GM12865 (cell line): ENCODE data around the gene THSD4.

Experiments used
- DNase-seq: peaks from one replicate; pipeline ENCODE4 v3.0.0; 2010; ENCODE audit warnings: low read depth
- H3K4me3 ChIP-seq: 2 replicates; pipeline ENCODE4 v1.5.1; 2011; ENCODE audit warnings: mild to moderate bottlenecking, low read depth, low read length, control low read depth
- CTCF ChIP-seq: IDR thresholded peaks from 2 replicates; pipeline ENCODE4 v1.5.1; 2011; ENCODE audit warnings: low read length, control low read depth, low read depth, inconsistent platforms; ENCODE audit not compliant: insufficient read depth; ENCODE audit errors: missing control alignments

The THSD4 gene

GRCh38 chr15:71822890-71823630 is 707.8 kb downstream of the THSD4 start:
- no peak for TF ChIP-seq CTCF
- DNase-seq = no peak
- H3K4me3 ChIP-seq = no peak overlapping the region

GRCh38 chr15:71823801-71824200 is 708.5 kb downstream of the THSD4 start:
- no peak for TF ChIP-seq CTCF
- H3K4me3 ChIP-seq = no peak overlapping the region
- no peak for DNase-seq

DNA sequence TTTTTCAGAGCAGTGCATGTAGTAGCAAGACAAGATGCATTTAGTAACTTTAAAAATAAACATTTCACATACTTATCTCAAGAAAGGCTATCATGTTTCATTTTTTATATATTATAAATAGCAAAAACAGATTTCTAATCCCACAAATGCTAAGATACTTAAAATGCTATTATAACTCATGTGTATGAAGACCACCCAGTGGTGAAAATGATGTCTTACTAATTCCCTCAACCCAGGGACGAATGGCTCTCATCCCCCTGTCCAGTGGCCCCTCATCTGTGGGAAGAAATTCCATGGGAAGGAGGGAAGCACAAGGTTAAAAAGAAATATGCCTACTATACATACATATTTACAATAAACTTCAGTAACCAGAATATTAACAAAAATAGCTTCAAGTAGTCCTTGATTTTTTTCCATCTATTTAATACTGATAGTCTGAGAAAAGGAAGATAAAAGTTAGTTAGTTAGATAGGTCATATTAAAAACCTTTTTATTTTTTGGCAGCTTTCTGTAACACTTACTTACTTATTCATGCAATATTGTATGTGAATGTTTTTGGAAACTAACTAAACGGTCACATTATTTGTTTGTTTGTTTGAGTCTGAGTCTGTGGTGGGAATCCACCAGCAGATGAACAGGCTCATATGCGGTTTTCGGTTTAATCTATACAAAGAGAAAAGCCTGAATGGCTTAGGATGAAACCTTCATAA is 709.9 kb downstream of the THSD4 start:
- H3K4me3 ChIP-seq = no peak overlapping the region
- TF ChIP-seq CTCF = no peak
- DNase-seq = no peak

DNA sequence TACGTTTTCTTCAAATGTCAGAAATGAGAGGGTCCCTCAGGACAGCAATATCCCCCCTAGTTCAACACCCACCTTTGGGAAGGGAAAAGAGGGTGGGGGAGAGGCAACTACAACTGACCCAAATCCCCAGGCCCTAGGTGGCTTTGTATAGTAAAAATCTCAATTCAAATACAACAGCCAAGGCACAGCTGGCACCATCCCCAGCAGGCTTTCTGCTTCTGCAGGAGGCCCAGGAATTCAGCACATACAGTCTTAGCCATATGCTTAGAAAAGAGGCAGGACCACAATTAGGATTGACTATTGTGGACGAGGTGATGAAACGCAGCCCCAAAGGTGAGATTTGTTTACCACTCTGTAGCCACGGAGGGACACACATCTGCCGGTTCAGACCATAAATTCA is 710.9 kb downstream of the THSD4 start:
- no peak for TF ChIP-seq CTCF
- no peak overlapping the region for H3K4me3 ChIP-seq

DNA sequence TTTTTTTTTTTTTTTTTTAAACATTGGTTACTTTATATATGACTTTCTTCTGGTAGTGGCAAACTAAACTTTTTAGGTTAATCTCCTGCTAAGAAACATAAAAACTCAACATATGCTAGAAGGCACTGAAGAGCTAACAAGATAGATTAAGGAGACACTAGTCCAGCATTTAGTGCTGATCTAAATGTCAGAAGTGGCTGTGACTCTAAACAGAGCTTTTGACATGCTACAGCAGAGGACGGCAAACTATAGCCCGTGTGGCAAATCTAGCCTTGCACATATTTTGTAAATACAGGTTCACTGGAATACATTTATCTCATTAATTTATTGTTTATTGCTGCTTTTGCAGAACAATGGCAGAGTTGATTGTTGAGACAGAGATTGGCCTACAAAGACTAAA is 715.7 kb downstream of the THSD4 start:
- H3K4me3 ChIP-seq = no peak overlapping the region
- no peak for DNase-seq
- no peak for TF ChIP-seq CTCF

More for the DNA sequence above, 710.9 kb downstream of the THSD4 start:
- no peak for DNase-seq
